ENCODE results near the gene RHEBL1. TPM values are rescaled to one million over a fixed set of nuclear protein-coding genes. Genes with fewer than 3 reads are reported as not detected.
A peak's percentile ranks its signal among the peaks of the same experiment; 100 is the strongest.

Gene RHEBL1
- total and polyA plus RNA-seq, 9 donors: 0.18 to 1.2 (median 0.45) TPM; not detected in 2

DNA sequence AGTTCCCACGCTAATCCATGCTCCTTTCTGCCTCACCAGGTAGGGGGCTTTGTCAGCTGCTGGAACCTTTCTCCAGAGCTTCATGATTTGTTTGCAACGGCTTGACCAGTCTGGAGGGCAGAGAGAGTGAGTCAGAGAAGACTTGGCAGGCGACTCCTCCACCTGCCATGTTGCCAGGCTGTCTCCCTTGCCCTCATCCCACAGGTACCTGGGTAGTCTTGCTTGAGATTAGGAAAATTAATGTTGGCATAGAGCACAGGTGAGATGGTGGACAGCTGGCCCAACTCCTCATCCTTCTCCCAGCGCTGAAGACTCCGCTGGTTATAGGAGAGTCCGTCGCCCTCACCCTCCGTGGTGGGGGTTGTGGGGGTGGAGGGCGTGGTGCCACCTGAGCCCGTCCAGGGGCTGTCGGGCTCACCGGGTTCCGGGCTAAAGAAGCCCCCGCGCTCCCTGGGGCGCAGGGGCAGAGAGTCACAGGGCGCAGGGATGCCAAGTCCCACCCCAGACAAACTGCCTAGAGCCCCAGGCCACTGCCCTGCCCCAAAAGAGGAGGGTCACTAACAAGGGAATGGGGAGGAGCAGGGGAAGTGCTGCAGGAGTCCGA is 27.8 kb downstream of the RHEBL1 start:
- TF ChIP-seq CTCF (IDR thresholded peaks at IDR 0.05) (no peak), POLR2A (IDR thresholded peaks at IDR 0.05) (no peak), EP300 (IDR thresholded peaks at IDR 0.05) (no peak)
- WGBS, 3 donors: 82 to 88% (median 85%) methylated on average over 18 of the region's 18 CpGs
- DNase-seq: peak in 1 of 5 donors; percentile 31
- H3K36me3 ChIP-seq: no peaks in the 10 kb centered on the region
- H3K27me3 ChIP-seq: no peaks in the 10 kb centered on the region
- no peak overlapping the region for H3K4me3 ChIP-seq
- H3K9me3 ChIP-seq: no peaks in the 10 kb centered on the region
- no peak overlapping the region for H3K27ac ChIP-seq
- intact Hi-C loops (cut with DNase I): no loop called here
- no peaks in the 10 kb centered on the region for H3K4me1 ChIP-seq (ENCODE audit: insufficient read depth)

DNA sequence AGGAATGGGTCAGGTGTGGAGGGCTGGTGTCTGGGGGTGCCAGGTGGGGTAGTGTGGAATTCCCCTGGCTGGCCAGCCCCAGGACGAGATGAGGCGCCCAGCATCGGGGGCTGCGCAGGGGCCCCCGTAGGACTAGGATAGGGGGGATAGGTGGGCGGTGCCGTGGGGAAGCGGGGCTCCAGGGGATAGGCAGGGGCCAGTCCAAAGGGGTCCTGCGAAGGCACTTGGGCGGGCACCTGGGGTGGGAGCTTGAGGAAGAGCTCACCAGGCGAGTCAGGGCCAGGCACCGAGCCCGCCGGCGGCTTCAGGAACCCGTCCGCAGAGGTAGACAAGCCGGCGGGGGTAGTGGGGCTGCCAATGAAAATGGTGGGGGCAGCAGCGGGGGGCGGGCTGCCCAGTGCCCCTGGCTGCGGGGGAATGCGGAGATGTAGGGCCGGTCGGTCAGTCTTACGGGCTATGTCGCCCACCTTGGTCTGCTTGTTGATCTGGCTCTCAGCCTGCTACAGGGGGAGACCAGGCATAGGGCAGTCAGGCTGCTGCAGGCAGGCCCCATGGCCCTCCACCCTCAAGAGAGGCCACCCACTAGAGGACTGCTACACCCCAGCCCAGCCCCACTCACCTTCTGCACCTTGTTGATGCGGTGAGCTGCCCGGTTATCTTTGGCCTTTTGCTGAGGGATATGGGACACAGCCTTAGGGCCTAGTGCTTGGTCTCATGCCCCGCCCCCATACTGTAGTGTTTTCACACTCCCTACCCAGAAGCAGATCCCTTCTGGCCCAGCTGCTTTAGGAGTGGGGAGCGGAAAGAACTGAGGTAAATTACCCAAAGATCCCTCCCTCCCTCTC is 28.5 kb downstream of the RHEBL1 start:
- no peak overlapping the region for H3K4me3 ChIP-seq
- no peaks in the 10 kb centered on the region for H3K4me1 ChIP-seq (ENCODE audit: insufficient read depth)
- intact Hi-C loops (cut with DNase I): no loop called here
- peak in 1 of 5 donors; percentile 27 for DNase-seq
- no peak overlapping the region for H3K27ac ChIP-seq
- H3K27me3 ChIP-seq: no peaks in the 10 kb centered on the region
- no peak for TF ChIP-seq CTCF (IDR thresholded peaks at IDR 0.05)
- no peak for TF ChIP-seq POLR2A (IDR thresholded peaks at IDR 0.05)
- no peak for TF ChIP-seq EP300 (IDR thresholded peaks at IDR 0.05)
- H3K9me3 ChIP-seq: no peaks in the 10 kb centered on the region
- 89 to 91% (median 90%) methylated on average over 29 to 31 of the region's 31 CpGs for WGBS, 3 donors
- H3K36me3 ChIP-seq: no peaks in the 10 kb centered on the region

GRCh38 chr12:49040364-49040855 is 29.4 kb downstream of the RHEBL1 start:
- Histone ChIP-seq H3K9me3 (no peaks in the 10 kb centered on the region), H3K36me3 (no peaks in the 10 kb centered on the region), H3K27ac (no peak overlapping the region), H3K4me1 (ENCODE audit: insufficient read depth) (no peaks in the 10 kb centered on the region), H3K4me3 (no peak overlapping the region), H3K27me3 (no peaks in the 10 kb centered on the region)
- peak in 1 of 5 donors; percentile 20 for DNase-seq
- TF ChIP-seq CTCF (IDR thresholded peaks at IDR 0.05): no peak
- no peak for TF ChIP-seq POLR2A (IDR thresholded peaks at IDR 0.05)
- no peak for TF ChIP-seq EP300 (IDR thresholded peaks at IDR 0.05)
- WGBS, 3 donors: 88 to 92% (median 88%) methylated on average over 14 of the region's 14 CpGs
- intact Hi-C loops (cut with DNase I): no loop called here

GRCh38 chr12:49039421-49040363 is 30.1 kb downstream of the RHEBL1 start:
- intact Hi-C loops (cut with DNase I): no loop called here
- TF ChIP-seq EP300 (IDR thresholded peaks at IDR 0.05): no peak
- TF ChIP-seq CTCF (IDR thresholded peaks at IDR 0.05): no peak
- no peak for TF ChIP-seq POLR2A (IDR thresholded peaks at IDR 0.05)
- Histone ChIP-seq H3K27ac (no peak overlapping the region), H3K27me3 (no peaks in the 10 kb centered on the region), H3K36me3 (no peaks in the 10 kb centered on the region), H3K4me3 (no peak overlapping the region), H3K9me3 (no peaks in the 10 kb centered on the region), H3K4me1 (ENCODE audit: insufficient read depth) (no peaks in the 10 kb centered on the region)
- peak in 2 of 5 donors; percentile 27 to 28 for DNase-seq
- WGBS, 3 donors: 89 to 90% (median 89%) methylated on average over 30 of the region's 30 CpGs

Data from ovary (tissue), 9 donors.